Measurements from ENCODE around the gene PCSK4.
"Not testable (repeated sequence)": the region's sequence is repeated elsewhere in the genome, so short reads cannot be mapped to it uniquely, and the experiment has no call there.

Gene PCSK4

DNA sequence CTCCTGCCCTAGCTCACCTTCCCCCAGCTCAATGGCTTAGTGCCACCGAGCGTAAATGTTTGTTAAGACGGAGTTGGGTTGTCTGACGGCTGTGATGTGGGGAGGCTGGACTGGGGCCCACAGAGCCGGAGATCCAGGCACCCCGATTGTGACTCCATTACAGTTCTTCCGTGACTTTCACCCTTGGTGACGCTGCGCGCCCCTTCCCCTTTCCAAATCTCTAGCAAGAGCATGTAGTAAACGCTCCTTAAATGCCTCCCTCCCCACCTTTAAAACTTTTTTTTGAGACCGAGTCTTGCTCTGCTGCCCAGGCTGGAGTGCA, 1.7 kb upstream of the PCSK4 start:
- no peak for DNase-seq (ENCODE audit: low read depth)
- peak overlapping the region; percentile 61 for H3K4me3 ChIP-seq (ENCODE audit: low read depth, low read length)

- H3K4me3 ChIP-seq (ENCODE audit: low read depth, low read length), result peak within 1 kb of the TSS; percentile 61
- no peak for DNase-seq (ENCODE audit: low read depth)
Measured at GRCh38 chr19:1491114-1491848, 1.1 kb upstream of the PCSK4 start, which contains the start of gene REEP6. TSS of gene REEP6 (plus strand) at chr19:1491181. CDS start at chr19:1491270, 89 bp downstream.

DNA sequence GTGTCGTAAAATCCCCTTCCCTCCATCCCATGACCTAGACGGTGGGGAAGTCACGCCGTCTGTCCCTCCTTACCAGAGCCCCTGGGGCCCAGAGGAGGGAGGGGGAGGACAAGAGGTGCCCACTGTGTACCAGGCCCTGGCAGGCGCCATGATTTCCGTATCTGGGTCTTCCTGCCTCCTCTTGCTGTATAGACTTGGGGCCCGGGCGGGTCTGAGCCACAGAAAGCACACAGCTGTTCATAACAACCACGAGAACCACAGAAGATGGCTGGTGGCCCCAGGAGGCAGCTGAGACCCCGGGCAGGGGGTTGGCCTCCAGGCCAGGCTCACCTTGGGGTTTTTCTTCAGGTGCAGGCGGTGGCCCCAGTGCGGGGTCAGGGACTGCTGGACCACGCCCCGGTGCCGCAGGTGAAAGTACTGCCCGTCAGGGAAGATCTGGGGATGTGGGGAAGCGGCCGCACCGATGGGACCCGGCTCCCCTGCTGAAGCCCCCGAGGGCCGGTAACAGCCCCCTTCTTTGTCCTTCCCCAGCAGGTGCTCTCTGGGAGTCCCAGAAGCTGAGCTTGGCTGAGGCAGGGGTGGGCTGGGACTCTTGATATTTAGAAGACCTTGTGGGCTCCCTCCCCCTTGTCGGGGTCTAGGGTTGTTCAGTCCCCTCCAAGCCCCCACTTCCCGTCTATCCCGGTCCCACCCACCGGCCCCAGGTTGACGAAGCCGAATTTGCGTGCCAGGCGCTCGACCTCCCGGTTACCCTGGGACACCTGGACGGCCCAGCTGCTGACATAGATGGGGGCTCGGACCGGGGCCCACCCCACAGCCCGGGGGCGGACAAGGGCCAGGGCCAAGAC, 463 bp downstream of the PCSK4 start:
- no peak for DNase-seq (ENCODE audit: low read depth)
- H3K4me3 ChIP-seq (ENCODE audit: low read depth, low read length), result peak overlapping the region; percentile 58

DNA sequence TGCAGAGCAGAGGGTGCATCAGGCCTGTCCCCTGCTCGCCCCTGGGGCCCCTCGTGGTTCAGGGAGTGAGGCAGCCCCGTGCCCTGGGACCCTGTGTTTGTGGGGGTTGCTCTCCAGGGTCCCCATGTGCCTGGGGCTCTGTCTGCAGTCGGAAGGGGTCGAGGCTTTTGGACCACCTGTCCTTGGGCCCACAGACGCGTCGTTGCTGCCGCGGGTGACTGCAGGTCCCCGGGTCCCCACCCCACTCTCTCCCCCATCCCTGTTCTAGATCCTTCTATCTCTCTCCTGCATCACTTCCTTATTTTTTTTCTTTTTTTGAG, 1.9 kb downstream of the PCSK4 start:
- H3K4me3 ChIP-seq (ENCODE audit: low read depth, low read length), result no peak overlapping the region
- no peak for DNase-seq (ENCODE audit: low read depth)

DNA sequence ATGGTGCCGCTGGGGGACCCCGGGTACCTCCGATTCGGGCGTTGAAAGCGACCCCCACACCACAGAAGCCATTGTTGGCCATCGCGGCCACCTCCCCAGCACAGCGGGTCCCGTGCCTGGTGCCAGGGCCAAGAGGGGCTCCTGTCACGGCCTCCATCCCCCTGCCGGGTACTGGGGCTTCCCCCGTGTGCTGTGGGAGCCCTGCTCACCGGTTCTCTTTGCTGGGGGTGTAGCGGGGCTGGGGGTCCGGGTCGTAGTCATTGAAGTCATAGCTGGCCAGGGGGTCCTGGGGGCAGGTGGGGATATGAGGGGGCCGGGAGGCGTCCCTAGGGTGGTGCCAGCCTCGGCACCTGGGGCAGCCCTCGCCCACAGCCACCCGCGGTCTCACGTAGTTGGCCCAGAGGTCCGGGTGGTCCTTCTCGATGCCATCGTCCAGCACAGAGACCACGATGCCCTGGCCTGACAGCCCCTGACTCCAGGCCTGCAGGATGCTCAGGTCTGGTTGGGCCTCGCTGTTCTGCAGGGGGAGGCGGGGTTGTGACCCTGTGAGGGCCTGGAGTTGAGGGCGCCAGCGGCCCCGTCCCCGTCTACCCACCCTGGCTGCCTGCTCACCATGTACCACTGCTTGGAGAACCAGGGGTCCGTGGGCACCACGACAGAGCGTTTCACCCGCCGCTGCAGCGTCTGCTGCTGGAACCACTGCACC, 2.4 kb downstream of the PCSK4 start:
- H3K4me3 ChIP-seq (ENCODE audit: low read depth, low read length), result no peak overlapping the region
- no peak for DNase-seq (ENCODE audit: low read depth)

DNA sequence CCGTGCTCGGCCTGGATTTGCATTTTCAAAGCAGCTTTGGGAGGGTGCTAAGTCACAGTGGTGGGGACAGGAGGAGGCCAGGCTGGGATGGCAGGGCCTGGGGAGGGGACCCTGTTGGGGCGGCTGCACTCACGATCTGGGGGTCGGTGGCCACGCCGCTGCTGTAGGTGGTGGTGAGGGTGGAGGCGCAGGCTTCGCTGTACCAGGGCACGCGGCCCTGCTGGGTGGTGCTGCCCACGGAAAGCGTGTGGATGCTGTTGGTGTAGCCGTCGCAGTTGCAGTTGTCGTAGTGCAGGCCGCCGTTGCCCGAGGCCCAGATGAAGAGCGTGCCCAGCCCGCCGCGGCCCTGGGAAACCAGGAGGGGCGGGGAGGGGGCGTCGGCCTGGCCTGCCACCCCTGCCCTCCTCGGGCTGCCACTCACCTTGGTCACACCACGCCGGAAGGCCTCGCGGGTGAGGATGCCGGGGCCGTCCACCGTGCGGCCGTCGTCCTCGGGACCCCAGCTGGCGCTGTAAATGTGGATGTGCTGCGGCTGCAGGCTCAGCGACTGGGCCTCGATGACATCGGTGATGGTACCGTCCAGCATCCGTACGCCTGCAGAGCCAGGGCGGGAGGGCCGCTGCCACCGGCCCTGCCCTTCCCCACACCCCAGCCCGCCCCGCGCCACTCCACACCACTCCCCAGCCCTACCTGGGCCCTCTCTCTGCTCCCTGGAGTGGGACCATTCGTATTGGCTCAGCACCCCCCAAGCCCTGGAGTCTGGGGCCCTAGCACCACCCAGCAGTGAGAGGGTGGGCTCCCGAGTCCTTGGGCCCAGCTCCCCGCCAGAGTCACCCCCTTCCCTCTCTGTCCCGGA, 3.2 kb downstream of the PCSK4 start:
- H3K4me3 ChIP-seq (ENCODE audit: low read depth, low read length), result no peak overlapping the region
- no peak for DNase-seq (ENCODE audit: low read depth)

GRCh38 chr19:1483979-1484428, 6.1 kb downstream of the PCSK4 start:
- H3K4me3 ChIP-seq (ENCODE audit: low read depth, low read length), result no peak overlapping the region
- no peak for DNase-seq (ENCODE audit: low read depth)

- no peak overlapping the region for H3K4me3 ChIP-seq (ENCODE audit: low read depth, low read length)
- no peak for DNase-seq (ENCODE audit: low read depth)
Measured at GRCh38 chr19:1483131-1483978, 6.8 kb downstream of the PCSK4 start.

- no peak for DNase-seq (ENCODE audit: low read depth)
- no peak overlapping the region for H3K4me3 ChIP-seq (ENCODE audit: low read depth, low read length)
Measured at GRCh38 chr19:1482361-1483130, 7.6 kb downstream of the PCSK4 start.

DNA sequence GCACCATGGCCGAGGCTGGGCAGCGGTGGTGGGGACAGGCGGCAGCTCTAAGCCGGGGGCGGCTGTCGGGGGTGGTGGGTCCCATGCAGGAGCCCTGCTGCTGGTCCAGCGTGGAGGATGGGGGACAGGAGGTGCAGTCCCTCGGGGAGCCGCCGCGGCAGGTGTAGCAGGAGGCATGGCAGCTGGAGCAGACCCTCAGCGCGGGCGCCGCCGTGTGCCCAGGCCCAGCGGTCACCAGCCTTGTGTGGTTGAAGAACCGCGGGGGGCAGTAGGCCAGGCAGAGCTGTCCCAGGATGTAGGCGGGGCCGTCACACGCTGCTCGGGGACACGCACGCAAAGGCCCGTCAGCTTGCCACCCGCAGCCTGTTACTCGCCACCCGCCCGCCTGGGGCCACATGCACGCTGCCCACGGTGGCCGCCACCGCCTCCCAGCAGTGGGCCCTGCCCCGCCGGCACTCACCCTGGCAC, 8.2 kb downstream of the PCSK4 start:
- H3K4me3 ChIP-seq (ENCODE audit: low read depth, low read length), result no peak overlapping the region
- no peak for DNase-seq (ENCODE audit: low read depth)

GRCh38 chr19:1481224-1481892, 8.8 kb downstream of the PCSK4 start:
- no peak overlapping the region for H3K4me3 ChIP-seq (ENCODE audit: low read depth, low read length)
- DNase-seq (ENCODE audit: low read depth), result no peak

- H3K4me3 ChIP-seq (ENCODE audit: low read depth, low read length), result peak within 1 kb of the TSS; percentile 88
- DNase-seq (ENCODE audit: low read depth), result peak; percentile 69
Measured at GRCh38 chr19:1478934-1479707, 11.0 kb downstream of the PCSK4 start, which contains the start of gene C19orf25. TSS of gene C19orf25 (minus strand) at chr19:1479215. CDS start at chr19:1478903, 312 bp downstream.

- not testable (repeated sequence) for DNase-seq (ENCODE audit: low read depth); H3K4me3 ChIP-seq (ENCODE audit: low read depth, low read length)
Measured at GRCh38 chr19:1477056-1477455, 13.1 kb downstream of the PCSK4 start.

- DNase-seq (ENCODE audit: low read depth), result no peak
- H3K4me3 ChIP-seq (ENCODE audit: low read depth, low read length), result no peak overlapping the region
Measured at GRCh38 chr19:1475751-1476437, 14.3 kb downstream of the PCSK4 start.

DNA sequence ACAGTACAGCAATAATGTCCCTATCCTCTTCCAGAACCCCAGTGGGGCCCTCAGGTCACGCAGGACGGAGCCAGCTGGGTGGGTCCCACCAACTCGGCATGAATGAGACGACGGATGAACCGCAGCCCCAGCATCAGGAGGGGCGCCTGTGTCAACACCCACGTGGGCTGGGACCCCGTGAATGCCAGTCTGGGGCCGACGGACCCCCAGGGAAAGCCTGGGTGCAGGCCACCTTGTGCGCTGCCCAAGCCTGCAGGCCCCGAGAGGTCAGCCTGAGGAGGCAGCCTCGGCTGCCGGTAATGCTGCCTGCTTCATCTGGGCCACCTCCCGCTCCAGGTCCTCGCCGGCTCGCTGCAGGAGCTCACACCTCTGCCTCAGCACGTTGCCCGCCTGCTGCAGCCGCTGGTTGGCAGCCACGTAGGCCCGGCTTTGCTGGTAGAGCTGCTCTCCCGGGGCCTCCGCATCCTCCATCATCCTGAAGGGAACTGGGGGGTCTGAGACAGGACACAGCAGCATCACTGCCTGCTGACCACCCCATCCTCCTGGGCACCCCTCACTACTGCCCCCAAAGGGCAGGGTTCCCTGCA, 15.3 kb downstream of the PCSK4 start:
- no peak overlapping the region for H3K4me3 ChIP-seq (ENCODE audit: low read depth, low read length)

More for the DNA sequence above, 15.3 kb downstream of the PCSK4 start:
- no peak for DNase-seq (ENCODE audit: low read depth)
